ENCODE results near the gene TNNT3.

DNA sequence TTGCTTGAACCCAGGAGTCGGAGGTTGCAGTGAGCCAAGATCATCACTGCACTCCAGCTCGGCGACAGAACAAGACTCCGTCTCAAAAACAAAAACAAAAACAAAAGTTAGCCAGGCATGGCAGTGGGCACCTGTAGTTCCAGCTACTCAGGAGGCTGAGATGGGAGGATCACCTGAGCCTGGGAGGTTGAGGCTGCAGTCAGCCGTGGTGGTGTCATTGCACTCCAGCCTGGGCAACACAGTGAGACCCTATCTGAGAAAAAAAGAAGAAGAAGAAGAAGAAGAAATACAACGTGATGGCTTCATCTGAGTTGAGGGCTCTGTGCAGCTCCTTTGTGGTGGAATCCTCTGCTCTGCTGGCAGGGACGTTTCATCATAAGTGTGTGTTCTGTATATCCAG, 10.0 kb upstream of the TNNT3 start:
- TF ChIP-seq, protein P1, sequence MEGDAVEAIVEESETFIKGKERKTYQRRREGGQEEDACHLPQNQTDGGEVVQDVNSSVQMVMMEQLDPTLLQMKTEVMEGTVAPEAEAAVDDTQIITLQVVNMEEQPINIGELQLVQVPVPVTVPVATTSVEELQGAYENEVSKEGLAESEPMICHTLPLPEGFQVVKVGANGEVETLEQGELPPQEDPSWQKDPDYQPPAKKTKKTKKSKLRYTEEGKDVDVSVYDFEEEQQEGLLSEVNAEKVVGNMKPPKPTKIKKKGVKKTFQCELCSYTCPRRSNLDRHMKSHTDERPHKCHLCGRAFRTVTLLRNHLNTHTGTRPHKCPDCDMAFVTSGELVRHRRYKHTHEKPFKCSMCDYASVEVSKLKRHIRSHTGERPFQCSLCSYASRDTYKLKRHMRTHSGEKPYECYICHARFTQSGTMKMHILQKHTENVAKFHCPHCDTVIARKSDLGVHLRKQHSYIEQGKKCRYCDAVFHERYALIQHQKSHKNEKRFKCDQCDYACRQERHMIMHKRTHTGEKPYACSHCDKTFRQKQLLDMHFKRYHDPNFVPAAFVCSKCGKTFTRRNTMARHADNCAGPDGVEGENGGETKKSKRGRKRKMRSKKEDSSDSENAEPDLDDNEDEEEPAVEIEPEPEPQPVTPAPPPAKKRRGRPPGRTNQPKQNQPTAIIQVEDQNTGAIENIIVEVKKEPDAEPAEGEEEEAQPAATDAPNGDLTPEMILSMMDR (IDR thresholded peaks at IDR 0.05; ENCODE audit: low read depth, low read length, poor library complexity, severe bottlenecking) = no peak
- no peak for TF ChIP-seq EZH2phosphoT487 (IDR thresholded peaks at IDR 0.05; ENCODE audit: borderline replicate concordance, low read length)
